H1 (cell line): Measurements from ENCODE around the gene UCKL1. TPM values are rescaled to one million over a fixed set of nuclear protein-coding genes. Genes with fewer than 3 reads are reported as not detected.

Experiments
- CTCF ChIA-PET: fragments of 300-600 bp; sonication (Branson Sonifier 250); formaldehyde crosslinking; loops from one replicate; lab custom pipeline; 2021; ENCODE audit not compliant: partially characterized antibody; lab: Charles Lee
- POLR2A ChIA-PET: fragments of 300-600 bp; sonication (Branson Sonifier 250); formaldehyde crosslinking; loops from one replicate; lab custom pipeline; 2021; ENCODE audit warnings: inconsistent platforms; ENCODE audit not compliant: partially characterized antibody; lab: Charles Lee
- DNase-seq, 2 experiments: peaks; one replicate each; pipeline versions ENCODE4 v3.0.0 to v3.0.0-alpha.2; 2010 to 2022; ENCODE audit warnings: low spot score in 2 of 2, low read depth in 1 of 2, mixed read lengths in 1 of 2
- FAIRE-seq: peaks from 2 replicates; lab custom pipeline; 2011; peaks lifted over from hg19 to GRCh38; lab: Jason Lieb, UNC
- H2AFZ ChIP-seq: 2 replicates; pipeline ENCODE4 v1.8.1; 2012; ENCODE audit warnings: low read length, inconsistent platforms
- H2AK5ac ChIP-seq: 2 replicates; pipeline ENCODE4 v1.6.1; 2013; ENCODE audit warnings: low read depth, low read length
- H2BK120ac ChIP-seq: replicated peaks from 2 replicates; pipeline ENCODE3; 2013; ENCODE audit warnings: low read depth, low read length, inconsistent platforms
- H2BK12ac ChIP-seq: 2 replicates; pipeline ENCODE4 v1.6.1; 2013; ENCODE audit warnings: low read depth, low read length
- H2BK15ac ChIP-seq: 2 replicates; pipeline ENCODE4 v1.6.1; 2013; ENCODE audit warnings: low read length
- H2BK20ac ChIP-seq: 2 replicates; pipeline ENCODE4 v1.6.1; 2013; ENCODE audit warnings: low read length
- H2BK5ac ChIP-seq: 2 replicates; pipeline ENCODE4 v1.6.1; 2013; ENCODE audit warnings: low read depth, low read length
- H3K14ac ChIP-seq: 2 replicates; pipeline ENCODE4 v1.6.1; 2013; ENCODE audit warnings: inconsistent platforms; ENCODE audit not compliant: insufficient read length
- H3K18ac ChIP-seq: 2 replicates; pipeline ENCODE4 v1.6.1; 2013; ENCODE audit warnings: low read length; ENCODE audit errors: extremely low read depth
- H3K23ac ChIP-seq: 2 replicates; pipeline ENCODE4 v1.6.1; 2013; ENCODE audit warnings: inconsistent platforms; ENCODE audit not compliant: insufficient read length
- H3K23me2 ChIP-seq: 2 replicates; pipeline ENCODE4 v1.6.1; 2013; ENCODE audit warnings: low read depth, low read length
- H3K27ac ChIP-seq: 2 replicates; pipeline ENCODE4 v1.6.1; 2011; ENCODE audit warnings: low read depth, low read length, inconsistent platforms
- H3K27me3 ChIP-seq, 4 experiments: replicated peaks in 1 of 4; 1 replicate in 1 of 4; 2 replicates in 3 of 4; pipeline versions ENCODE4 v1.6.1 to v1.8.1; 2011 to 2013; ENCODE audit warnings: low read length in 3 of 4, mild to moderate bottlenecking in 3 of 4, inconsistent platforms in 2 of 4, mixed read lengths in 2 of 4, moderate library complexity in 1 of 4; ENCODE audit not compliant: control insufficient read depth in 3 of 4, insufficient read depth in 3 of 4; ENCODE audit errors: extremely low read depth in 1 of 4
- H3K36me3 ChIP-seq, 4 experiments: 2 replicates each; pipeline versions ENCODE4 v1.6.1 to v1.8.1; 2011 to 2013; ENCODE audit warnings: mild to moderate bottlenecking in 4 of 4, low read length in 3 of 4, moderate library complexity in 2 of 4, control low read depth in 1 of 4, inconsistent platforms in 1 of 4; ENCODE audit not compliant: insufficient read depth in 4 of 4, control insufficient read depth in 2 of 4
- H3K4ac ChIP-seq: replicated peaks from 2 replicates; pipeline ENCODE3; 2013; ENCODE audit warnings: low read length, low read depth, mixed read lengths, inconsistent platforms; ENCODE audit not compliant: insufficient read length
- H3K4me1 ChIP-seq, 4 experiments: replicated peaks in 1 of 4; 1 replicate in 1 of 4; 2 replicates in 3 of 4; pipeline versions ENCODE4 v1.6.1 to v1.8.1; 2011 to 2013; ENCODE audit warnings: low read length in 3 of 4, inconsistent platforms in 2 of 4, mixed read lengths in 1 of 4; ENCODE audit not compliant: insufficient read depth in 4 of 4, control insufficient read depth in 3 of 4
- H3K4me2 ChIP-seq, 2 experiments: 2 replicates each; pipeline versions ENCODE4 v1.6.1 to v1.8.1; 2011 to 2013; ENCODE audit warnings: low read depth in 2 of 2, low read length in 2 of 2, control low read depth in 1 of 2, inconsistent platforms in 1 of 2, mild to moderate bottlenecking in 1 of 2; ENCODE audit not compliant: insufficient read depth in 1 of 2
- H3K4me3 ChIP-seq, 4 experiments: fragments of 200-600, 300-600 bp in 1 of 4; sonication (generic), shearing (Covaris generic), sonication (Bioruptor Twin) in 1 of 4; 2 replicates each; pipeline versions ENCODE4 v1.5.1 to v1.8.1; 2011 to 2016; ENCODE audit warnings: low read length in 4 of 4, low read depth in 3 of 4, control low read depth in 2 of 4, inconsistent platforms in 2 of 4, mild to moderate bottlenecking in 2 of 4, mixed read lengths in 1 of 4, moderate library complexity in 1 of 4; ENCODE audit not compliant: insufficient read depth in 2 of 4; ENCODE audit errors: extremely low read depth in 1 of 4
- H3K56ac ChIP-seq: replicated peaks from 2 replicates; pipeline ENCODE3; 2013; ENCODE audit warnings: low read depth, mild to moderate bottlenecking, mixed read lengths, low read length, inconsistent platforms; ENCODE audit not compliant: insufficient read length
- H3K79me1 ChIP-seq: 2 replicates; pipeline ENCODE4 v1.6.1; 2013; ENCODE audit warnings: low read depth, low read length, control low read depth
- H3K79me2 ChIP-seq, 2 experiments: 2 replicates each; pipeline versions ENCODE4 v1.6.1 to v1.8.1; 2012 to 2013; ENCODE audit warnings: low read length in 2 of 2, mild to moderate bottlenecking in 2 of 2, inconsistent platforms in 1 of 2; ENCODE audit not compliant: insufficient read depth in 2 of 2, control insufficient read depth in 1 of 2
- H3K9ac ChIP-seq, 4 experiments: replicated peaks in 1 of 4; 1 replicate in 1 of 4; 2 replicates in 3 of 4; pipeline versions ENCODE4 v1.6.1 to v1.8.1; 2011 to 2013; ENCODE audit warnings: low read depth in 3 of 4, low read length in 3 of 4, control low read depth in 2 of 4, mild to moderate bottlenecking in 2 of 4, moderate library complexity in 2 of 4, inconsistent platforms in 1 of 4; ENCODE audit errors: extremely low read depth in 1 of 4
- H3K9me3 ChIP-seq, 2 experiments: 2 replicates each; pipeline versions ENCODE4 v1.6.1 to v1.8.1; 2012 to 2013; ENCODE audit warnings: mild to moderate bottlenecking in 2 of 2, moderate library complexity in 2 of 2, control low read depth in 1 of 2, inconsistent platforms in 1 of 2, low read depth in 1 of 2, low read length in 1 of 2, mixed read lengths in 1 of 2; ENCODE audit not compliant: insufficient read depth in 2 of 2
- H4K20me1 ChIP-seq, 2 experiments: replicated peaks in 1 of 2; 2 replicates each; pipeline versions ENCODE3 to v1.8.1; 2011 to 2013; ENCODE audit warnings: inconsistent platforms in 2 of 2, low read length in 2 of 2, mild to moderate bottlenecking in 1 of 2; ENCODE audit not compliant: insufficient read depth in 2 of 2, control insufficient read depth in 1 of 2
- H4K5ac ChIP-seq: 2 replicates; pipeline ENCODE4 v1.6.1; 2013; ENCODE audit warnings: low read length, low read depth, mixed read lengths, inconsistent platforms; ENCODE audit not compliant: insufficient read length
- H4K8ac ChIP-seq: 2 replicates; pipeline ENCODE4 v1.8.0; 2013; ENCODE audit warnings: mild to moderate bottlenecking, moderate library complexity, low read length, inconsistent platforms; ENCODE audit not compliant: insufficient read depth; ENCODE audit errors: extremely low read depth
- H4K91ac ChIP-seq: replicated peaks from 2 replicates; pipeline ENCODE3; 2013; ENCODE audit warnings: low read length, mixed read lengths, inconsistent platforms; ENCODE audit not compliant: insufficient read length
- KDM4A ChIP-seq: IDR thresholded peaks from one replicate; pipeline ENCODE4 v1.7.1; 2012; ENCODE audit warnings: low read depth, mild to moderate bottlenecking, moderate library complexity, low read length, inconsistent platforms; ENCODE audit not compliant: severe bottlenecking
- MAFK ChIP-seq: IDR thresholded peaks from 2 replicates; pipeline ENCODE4 v1.6.1; 2012; ENCODE audit warnings: low read depth, mild to moderate bottlenecking, improper control_type of control experiment, low read length
- WGBS, 2 experiments: shearing (Covaris generic) in 1 of 2; methylation state at CpG; one replicate each; pipeline versions ENCODE4 v1.1.6 to v1.1.7; 2013 to 2015; ENCODE audit warnings: low lambda C conversion rate in 2 of 2, mixed read lengths in 2 of 2, inconsistent platforms in 1 of 2, low coverage in 1 of 2, missing lambda C conversion rate in 1 of 2; ENCODE audit not compliant: insufficient replicate concordance in 2 of 2, insufficient coverage in 1 of 2, insufficient read length in 1 of 2; ENCODE audit errors: extremely low coverage in 1 of 2, missing lambda C conversion rate in 1 of 2; 5-methylcytosine and 5-hydroxymethylcytosine counted together
- polyA plus RNA-seq, 7 experiments: library from polyadenylated mRNA; depleted of rRNA in 3 of 7; stranded (reverse) in 5 of 7; unstranded in 2 of 7; fragments of >200 nt in 5 of 7; fragments of 200-250 nt in 2 of 7; gene quantifications; 1 replicate in 5 of 7; 2 replicates in 1 of 7; 4 replicates in 1 of 7; pipeline versions ENCODE4 v1.2.1 to v1.2.3, GENCODE V29; 2011 to 2013; ENCODE audit warnings: missing spikeins in 2 of 7, mixed read lengths in 2 of 7
- total RNA-seq: library from RNA; stranded (reverse); fragmentation: NEBNext Ultra II Directional; extraction: Animal tissue kit (Norgen Biotek cat#: 25700); gene quantifications from 2 replicates; pipeline ENCODE4 v1.2.1, GENCODE V29; 2021

UCKL1 gene
- total and polyA plus RNA-seq, 2 of the 8 experiments (the other 6 are each of a cell fraction or from before 2014, with no cell fraction given), result 36.5 to 91.2 TPM

DNA sequence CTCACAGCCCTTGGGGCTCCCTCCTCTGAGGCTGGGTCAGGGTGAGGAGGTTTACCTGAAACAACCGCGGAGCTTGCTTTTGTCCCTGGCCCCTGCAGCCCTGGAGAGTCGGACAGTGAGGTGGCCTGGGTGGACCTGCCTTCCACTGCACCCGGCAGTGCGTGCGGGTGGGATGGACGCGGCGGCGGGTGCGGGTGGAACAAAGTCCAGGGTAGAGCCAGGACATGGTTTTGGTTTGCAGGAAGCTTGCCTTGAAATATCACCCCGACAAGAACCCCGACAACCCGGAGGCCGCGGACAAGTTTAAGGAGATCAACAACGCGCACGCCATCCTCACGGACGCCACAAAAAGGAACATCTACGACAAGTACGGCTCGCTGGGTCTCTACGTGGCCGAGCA is 27.1 kb downstream of the UCKL1 start:
- no peak overlapping the region for H3K56ac ChIP-seq
- WGBS, 2 experiments, result 97% methylated on average over 26 of the region's 26 CpGs; no CpG with 5 or more reads in 1 of the 2 experiments
- peaks cover 2% of the 10 kb centered on the region; the same call in 1 of the 2 replicates for H3K79me1 ChIP-seq
- no peak overlapping the region for H2BK5ac ChIP-seq
- H3K36me3 ChIP-seq, result peaks cover 2 to 28% (median 18%) of the 10 kb centered on the region in 4 experiments; a peak in 6 of 8 replicates
- no peak overlapping the region for H4K8ac ChIP-seq
- no peak overlapping the region for H3K18ac ChIP-seq
- no peak overlapping the region for H2AK5ac ChIP-seq
- no peak overlapping the region for H3K14ac ChIP-seq
- H3K27me3 ChIP-seq, result no peaks in the 10 kb centered on the region
- H2BK12ac ChIP-seq, result no peak overlapping the region
- no peak overlapping the region for H3K23ac ChIP-seq
- no peak overlapping the region for H4K91ac ChIP-seq
- no peak for FAIRE-seq
- DNase-seq, result no peak
- H3K9ac ChIP-seq, result no peak overlapping the region
- no peak overlapping the region for H2BK15ac ChIP-seq
- no peak overlapping the region for H3K27ac ChIP-seq
- no peaks in the 10 kb centered on the region for H3K9me3 ChIP-seq
- no peaks in the 10 kb centered on the region for H3K23me2 ChIP-seq
- peaks cover 0 to 2% of the 10 kb centered on the region in 2 experiments; a peak in 1 of 4 replicates for H3K79me2 ChIP-seq
- ChIA-PET POLR2A (interaction anchor here (1.2 kb wide), 2 partner anchors 17 to 35 kb away, joined by 3 read pairs; no protein-coding TSS in a partner anchor), CTCF (interaction anchor here (1.0 to 1.8 kb wide), 4 partner anchors 11 to 47 kb away, joined by 3 to 6 read pairs (median 3); no protein-coding TSS in a partner anchor)
- no peak overlapping the region for H3K4me3 ChIP-seq
- H2BK20ac ChIP-seq, result no peak overlapping the region
- H3K4me2 ChIP-seq, result no peak overlapping the region
- H4K20me1 ChIP-seq, result peaks cover 6 to 11% of the 10 kb centered on the region in 2 experiments
- no peaks in the 10 kb centered on the region for H3K4me1 ChIP-seq
- H4K5ac ChIP-seq, result no peak overlapping the region
- H3K4ac ChIP-seq, result no peak overlapping the region
- no peak overlapping the region for H2BK120ac ChIP-seq
- H2AFZ ChIP-seq, result no peak overlapping the region
- TF ChIP-seq KDM4A (no peak), MAFK (no peak)
